Omental fat pad (tissue), 4 donors: ENCODE results near the gene RETREG2. TPM values are rescaled to one million over a fixed set of nuclear protein-coding genes. Genes with fewer than 3 reads are reported as not detected.

Experiments
- ATAC-seq: fragments of 150-250 bp; one replicate; pipeline ENCODE4 v1.9.1; 2016; ENCODE audit warnings: mild to moderate bottlenecking, moderate library complexity; ENCODE audit not compliant: low FRiP score
- DNase-seq: peaks from one replicate; pipeline ENCODE4 v3.0.0-alpha.2; 2019; ENCODE audit warnings: low spot score
- CTCF ChIP-seq, 3 donors: fragments of 450-650 bp; IDR thresholded peaks; one replicate each; pipeline ENCODE4 v1.5.1; 2016 to 2017; ENCODE audit warnings: antibody characterized with exemption in 3 of 3, mild to moderate bottlenecking in 3 of 3, moderate library complexity in 2 of 3
- total RNA-seq, 4 donors: library from RNA; depleted of rRNA; stranded (reverse); fragments of >200 nt; gene quantifications; one replicate each; pipeline ENCODE4 v1.1.0, GENCODE V29; 2016

Gene RETREG2
- total RNA-seq, 4 donors from 2014 or later: 48.5 to 73.9 (median 57.7) TPM

- ATAC-seq (no peak), DNase-seq (no peak)
- TF ChIP-seq CTCF (IDR thresholded peaks at IDR 0.05): no peak
Measured at GRCh38 chr2:219142329-219142728, 35.7 kb upstream of the RETREG2 start.

GRCh38 chr2:219149667-219150066 lies 28.4 kb upstream of the RETREG2 start:
- DNase-seq: no peak
- no peak for ATAC-seq
- no peak for TF ChIP-seq CTCF (IDR thresholded peaks at IDR 0.05)

GRCh38 chr2:219155054-219155644 lies 22.9 kb upstream of the RETREG2 start:
- TF ChIP-seq CTCF (IDR thresholded peaks at IDR 0.05): peak in 1 of 3 donors; percentile 20
- ATAC-seq (peak; percentile 67), DNase-seq (no peak)

- TF ChIP-seq CTCF (IDR thresholded peaks at IDR 0.05): no peak
- no peak for ATAC-seq
- DNase-seq: no peak
Measured at GRCh38 chr2:219157396-219157795, 20.7 kb upstream of the RETREG2 start.

GRCh38 chr2:219158025-219158424 lies 20.1 kb upstream of the RETREG2 start:
- no peak for ATAC-seq
- no peak for DNase-seq
- TF ChIP-seq CTCF (IDR thresholded peaks at IDR 0.05): no peak

- DNase-seq (no peak), ATAC-seq (no peak)
- TF ChIP-seq CTCF (IDR thresholded peaks at IDR 0.05): no peak
Measured at GRCh38 chr2:219158586-219158985, 19.5 kb upstream of the RETREG2 start.

GRCh38 chr2:219159771-219160185 lies 18.3 kb upstream of the RETREG2 start:
- ATAC-seq: no peak
- TF ChIP-seq CTCF (IDR thresholded peaks at IDR 0.05): no peak
- no peak for DNase-seq
